HFF-Myc (cell line): ENCODE measurements around the gene TP53.
A peak's percentile ranks its signal among the peaks of the same experiment; 100 is the strongest.

Experiments
- DNase-seq: peaks from one replicate; pipeline ENCODE4 v3.0.0-alpha.2; 2011; ENCODE audit warnings: low read depth; ENCODE audit errors: extremely low read depth
- H3K4me3 ChIP-seq: replicated peaks from 2 replicates; pipeline ENCODE4 v1.5.1; 2011; ENCODE audit warnings: low read depth, mild to moderate bottlenecking, control low read depth, low read length
- TF ChIP-seq, protein P1 (sequence below): IDR thresholded peaks from 2 replicates; pipeline ENCODE4 v1.5.1; 2012; ENCODE audit warnings: mild to moderate bottlenecking, low read depth, low read length, control low read depth; ENCODE audit errors: missing control alignments

TP53 gene

GRCh38 chr17:7676533-7676932 is 10.8 kb downstream of the TP53 start:
- TF ChIP-seq, protein P1, sequence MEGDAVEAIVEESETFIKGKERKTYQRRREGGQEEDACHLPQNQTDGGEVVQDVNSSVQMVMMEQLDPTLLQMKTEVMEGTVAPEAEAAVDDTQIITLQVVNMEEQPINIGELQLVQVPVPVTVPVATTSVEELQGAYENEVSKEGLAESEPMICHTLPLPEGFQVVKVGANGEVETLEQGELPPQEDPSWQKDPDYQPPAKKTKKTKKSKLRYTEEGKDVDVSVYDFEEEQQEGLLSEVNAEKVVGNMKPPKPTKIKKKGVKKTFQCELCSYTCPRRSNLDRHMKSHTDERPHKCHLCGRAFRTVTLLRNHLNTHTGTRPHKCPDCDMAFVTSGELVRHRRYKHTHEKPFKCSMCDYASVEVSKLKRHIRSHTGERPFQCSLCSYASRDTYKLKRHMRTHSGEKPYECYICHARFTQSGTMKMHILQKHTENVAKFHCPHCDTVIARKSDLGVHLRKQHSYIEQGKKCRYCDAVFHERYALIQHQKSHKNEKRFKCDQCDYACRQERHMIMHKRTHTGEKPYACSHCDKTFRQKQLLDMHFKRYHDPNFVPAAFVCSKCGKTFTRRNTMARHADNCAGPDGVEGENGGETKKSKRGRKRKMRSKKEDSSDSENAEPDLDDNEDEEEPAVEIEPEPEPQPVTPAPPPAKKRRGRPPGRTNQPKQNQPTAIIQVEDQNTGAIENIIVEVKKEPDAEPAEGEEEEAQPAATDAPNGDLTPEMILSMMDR: no peak
- no peak for DNase-seq
- no peak overlapping the region for H3K4me3 ChIP-seq

GRCh38 chr17:7674934-7675333 is 12.4 kb downstream of the TP53 start:
- TF ChIP-seq, protein P1: no peak
- no peak overlapping the region for H3K4me3 ChIP-seq
- no peak for DNase-seq

DNA sequence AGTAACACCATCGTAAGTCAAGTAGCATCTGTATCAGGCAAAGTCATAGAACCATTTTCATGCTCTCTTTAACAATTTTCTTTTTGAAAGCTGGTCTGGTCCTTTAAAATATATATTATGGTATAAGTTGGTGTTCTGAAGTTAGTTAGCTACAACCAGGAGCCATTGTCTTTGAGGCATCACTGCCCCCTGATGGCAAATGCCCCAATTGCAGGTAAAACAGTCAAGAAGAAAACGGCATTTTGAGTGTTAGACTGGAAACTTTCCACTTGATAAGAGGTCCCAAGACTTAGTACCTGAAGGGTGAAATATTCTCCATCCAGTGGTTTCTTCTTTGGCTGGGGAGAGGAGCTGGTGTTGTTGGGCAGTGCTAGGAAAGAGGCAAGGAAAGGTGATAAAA is 14.1 kb downstream of the TP53 start:
- no peak overlapping the region for H3K4me3 ChIP-seq
- TF ChIP-seq, protein P1: peak; percentile 60
- DNase-seq: no peak

- TF ChIP-seq, protein P1: no peak
Observed at GRCh38 chr17:7668482-7668881, 18.8 kb downstream of the TP53 start.

DNA sequence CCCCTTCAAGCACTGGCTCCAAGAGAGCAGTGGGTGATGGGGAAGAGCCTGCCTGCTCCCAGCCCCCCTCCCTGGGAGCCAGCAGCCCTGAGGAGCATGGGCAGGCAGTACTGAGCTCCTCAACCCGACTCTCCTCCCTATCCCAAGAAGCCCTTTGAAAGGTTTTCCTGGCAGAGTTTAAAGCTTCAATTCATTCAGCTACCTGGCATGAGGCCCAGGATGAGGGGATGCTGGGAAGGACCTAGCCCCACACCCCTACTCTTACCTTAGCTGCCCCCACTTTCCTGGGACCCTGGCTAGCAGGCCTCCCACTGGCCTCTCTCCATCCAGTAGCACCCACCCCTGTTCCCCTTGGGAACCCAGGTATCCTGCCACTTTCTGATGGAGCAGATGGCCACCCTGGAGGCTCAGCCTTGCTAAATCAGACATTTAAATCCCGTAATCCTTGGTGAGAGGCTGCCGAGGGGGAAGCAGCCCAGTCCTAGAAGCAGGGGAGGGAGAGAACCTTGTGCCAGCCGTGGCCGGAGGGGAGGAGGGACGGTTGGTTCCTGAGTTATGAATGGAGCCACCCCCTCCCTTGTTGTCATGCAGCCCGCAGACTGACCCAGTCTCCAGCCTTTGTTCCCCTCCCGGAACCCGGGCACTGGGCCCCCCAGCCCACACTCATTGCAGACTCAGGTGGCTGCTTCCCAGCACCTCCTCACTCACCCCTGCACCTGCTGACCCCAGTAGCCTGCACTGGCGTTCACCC is 19.5 kb downstream of the TP53 start:
- DNase-seq: no peak
- TF ChIP-seq, protein P1: no peak
- H3K4me3 ChIP-seq: no peak overlapping the region

More at GRCh38 chr17:7668482-7668881, 18.8 kb downstream of the TP53 start:
- no peak for DNase-seq
- H3K4me3 ChIP-seq: no peak overlapping the region

DNA sequence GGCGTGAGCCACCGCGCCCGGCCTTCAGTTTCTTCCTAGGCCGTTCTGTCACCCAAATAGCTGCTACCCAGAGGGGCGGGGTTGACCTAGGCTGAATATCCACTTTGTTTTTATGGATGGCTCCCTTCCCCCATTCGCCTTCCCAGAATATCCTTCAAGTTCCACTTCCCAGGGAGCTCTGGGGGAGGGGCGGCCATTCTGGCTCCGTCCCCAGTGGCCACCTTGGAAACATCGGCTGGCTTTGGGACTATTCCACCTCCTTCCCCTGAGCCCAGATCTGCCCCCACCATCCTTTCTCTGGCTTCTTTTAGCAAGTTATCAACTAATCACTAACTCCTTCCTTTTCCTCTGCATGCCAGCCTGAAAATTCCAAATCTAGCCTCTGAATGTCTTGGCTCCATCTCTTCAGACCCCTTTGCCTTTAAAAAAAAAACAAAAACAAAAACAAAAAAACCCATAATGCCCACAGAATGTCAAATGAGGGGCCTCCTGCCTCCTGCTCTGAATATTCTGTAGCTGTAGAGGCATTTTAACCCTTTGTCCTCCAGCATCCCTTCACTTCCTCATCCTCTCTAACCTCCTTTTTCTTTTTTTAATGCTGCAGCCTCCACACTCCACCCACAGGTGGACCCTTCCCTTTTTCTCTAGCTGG is 30.2 kb downstream of the TP53 start:
- TF ChIP-seq, protein P1: no peak
- no peak overlapping the region for H3K4me3 ChIP-seq
- DNase-seq: no peak

DNA sequence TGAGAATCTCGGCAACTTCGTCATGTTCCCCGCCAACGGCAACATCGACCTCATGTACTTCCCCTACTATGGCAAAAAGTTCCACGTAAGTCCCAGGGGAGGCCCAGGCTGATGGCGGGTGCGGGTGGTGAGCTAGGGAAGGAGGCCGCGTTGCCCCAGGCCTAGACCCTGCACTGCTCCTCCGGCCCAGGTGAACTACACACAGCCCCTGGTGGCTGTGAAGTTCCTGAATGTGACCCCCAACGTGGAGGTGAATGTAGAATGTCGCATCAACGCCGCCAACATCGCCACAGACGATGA is 31.8 kb downstream of the TP53 start:
- TF ChIP-seq, protein P1: no peak
- no peak for DNase-seq
- H3K4me3 ChIP-seq: no peak overlapping the region
